Aorta (tissue), 5 donors: ENCODE measurements around the gene RMDN2. TPM values are rescaled to one million over a fixed set of nuclear protein-coding genes. Genes with fewer than 3 reads are reported as not detected.

Experiments
- ATAC-seq: fragments of 200-7000 bp; cut with Tn5 transposase; one replicate; pipeline ENCODE4 v1.9.1; 2022; ENCODE audit warnings: moderate library complexity; ENCODE audit not compliant: low FRiP score
- DNase-seq, 2 donors: peaks; one replicate each; pipeline ENCODE4 v3.0.0-alpha.2; 2020
- H3K27ac ChIP-seq, 2 donors: one replicate each; pipeline ENCODE4 v1.5.1; 2013; ENCODE audit warnings: low read length in 2 of 2, mild to moderate bottlenecking in 2 of 2, moderate library complexity in 2 of 2, control low read depth in 1 of 2, inconsistent platforms in 1 of 2, low read depth in 1 of 2
- H3K27me3 ChIP-seq, 2 donors: one replicate each; pipeline ENCODE4 v1.6.1; 2013; ENCODE audit warnings: control low read depth in 1 of 2, low read length in 1 of 2, mild to moderate bottlenecking in 1 of 2, moderate library complexity in 1 of 2; ENCODE audit not compliant: insufficient read depth in 2 of 2, control insufficient read depth in 1 of 2
- H3K36me3 ChIP-seq, 2 donors: one replicate each; pipeline ENCODE4 v1.6.1; 2013; ENCODE audit warnings: control low read depth in 1 of 2, low read length in 1 of 2, mild to moderate bottlenecking in 1 of 2; ENCODE audit not compliant: insufficient read depth in 2 of 2, control insufficient read depth in 1 of 2
- H3K4me1 ChIP-seq, 2 donors: one replicate each; pipeline ENCODE4 v1.6.1; 2013; ENCODE audit warnings: low read length in 2 of 2, control low read depth in 1 of 2, mild to moderate bottlenecking in 1 of 2, moderate library complexity in 1 of 2; ENCODE audit not compliant: insufficient read depth in 2 of 2, control insufficient read depth in 1 of 2
- H3K4me3 ChIP-seq, 2 donors: one replicate each; pipeline ENCODE4 v1.5.1; 2013; ENCODE audit warnings: low read length in 2 of 2, control low read depth in 1 of 2, mild to moderate bottlenecking in 1 of 2
- H3K9me3 ChIP-seq: one replicate; pipeline ENCODE4 v1.6.1; 2013; ENCODE audit warnings: mild to moderate bottlenecking, low read length; ENCODE audit not compliant: control insufficient read depth
- WGBS, 2 donors: extraction: QIAGEN DNeasy Blood & Tissue Kit; methylation state at CpG; one replicate each; pipeline ENCODE4 v1.1.7; 2013; 5-methylcytosine and 5-hydroxymethylcytosine counted together
- intact Hi-C, 2 donors: fragments of 100-400 bp; cut with DNase I; formaldehyde crosslinking; loops; one replicate each; pipeline versions ENCODE4 v1.14.2 to v1.15.0; 2022
- polyA plus RNA-seq, 2 donors: library from polyadenylated mRNA; stranded (reverse); fragments of 200-250 nt; gene quantifications; one replicate each; pipeline ENCODE4 v1.2.3, GENCODE V29; 2013
- total RNA-seq, 2 donors: library from RNA; stranded (reverse); fragmentation: NEBNext Ultra II Directional; extraction: Animal tissue kit (Norgen Biotek cat#: 25700); gene quantifications; one replicate each; pipeline ENCODE4 v1.2.1, GENCODE V29; 2021
- donor health status: healthy with polysubstance abuse.
- donor health status: Bipolar disorder and iron deficiency.
- donor health status: DM: no; HTN: no; CAD: no.
- donor health status: DM: no; HTN: no; CAD: no.
- donor health status: DM: yes; HTN: yes; CAD: no.

Gene RMDN2
- total and polyA plus RNA-seq, 4 donors, result 5.3 to 10.3 (median 7.4) TPM

- DNase-seq (no peak), ATAC-seq (no peak)
- Histone ChIP-seq H3K4me1 (no peaks in the 10 kb centered on the region), H3K27ac (no peak overlapping the region), H3K4me3 (no peak overlapping the region), H3K9me3 (no peaks in the 10 kb centered on the region), H3K27me3 (no peaks in the 10 kb centered on the region), H3K36me3 (no peaks in the 10 kb centered on the region)
- 96 to 98% methylated on average over 7 of the region's 7 CpGs for WGBS, 2 donors
- intact Hi-C loops, result loop anchor here in 1 of 2 donors (5.0 kb wide), 2 partner anchors 497 to 727 kb away; no protein-coding TSS in a partner anchor
Observed at GRCh38 chr2:37894047-37894446, 31.0 kb upstream of the RMDN2 start.

- intact Hi-C loops, result loop anchor here in 1 of 2 donors (5.0 kb wide), 2 partner anchors 497 to 727 kb away; no protein-coding TSS in a partner anchor
- Histone ChIP-seq H3K4me3 (no peak overlapping the region), H3K36me3 (no peaks in the 10 kb centered on the region), H3K27me3 (no peaks in the 10 kb centered on the region), H3K9me3 (no peaks in the 10 kb centered on the region), H3K4me1 (no peaks in the 10 kb centered on the region), H3K27ac (no peak overlapping the region)
- ATAC-seq (no peak), DNase-seq (no peak)
- WGBS, 2 donors, result 29 to 32% methylated on average over 4 of the region's 4 CpGs
Observed at GRCh38 chr2:37894601-37895000, 30.5 kb upstream of the RMDN2 start.

GRCh38 chr2:37895140-37895539, 29.9 kb upstream of the RMDN2 start:
- H3K4me1 ChIP-seq, result no peaks in the 10 kb centered on the region
- H3K36me3 ChIP-seq, result no peaks in the 10 kb centered on the region
- H3K27me3 ChIP-seq, result no peaks in the 10 kb centered on the region
- no peak overlapping the region for H3K4me3 ChIP-seq
- ATAC-seq, result no peak
- H3K9me3 ChIP-seq, result no peaks in the 10 kb centered on the region
- intact Hi-C loops, result no loop called here
- H3K27ac ChIP-seq, result no peak overlapping the region
- WGBS, 2 donors, result 92 to 98% methylated on average over 3 of the region's 3 CpGs
- DNase-seq, result no peak

GRCh38 chr2:37896319-37896718, 28.8 kb upstream of the RMDN2 start:
- H3K9me3 ChIP-seq, result no peaks in the 10 kb centered on the region
- intact Hi-C loops, result no loop called here
- H3K4me3 ChIP-seq, result no peak overlapping the region
- no peak overlapping the region for H3K27ac ChIP-seq
- DNase-seq (no peak), ATAC-seq (no peak)
- WGBS, 2 donors, result 74 to 77% methylated on average over 3 of the region's 3 CpGs
- H3K4me1 ChIP-seq, result no peaks in the 10 kb centered on the region
- no peaks in the 10 kb centered on the region for H3K27me3 ChIP-seq
- H3K36me3 ChIP-seq, result no peaks in the 10 kb centered on the region

GRCh38 chr2:37897511-37897910, 27.6 kb upstream of the RMDN2 start:
- 51 to 57% methylated on average over 3 of the region's 3 CpGs for WGBS, 2 donors
- DNase-seq, result no peak

GRCh38 chr2:37898448-37898847, 26.6 kb upstream of the RMDN2 start:
- intact Hi-C loops, result no loop called here
- no peak for ATAC-seq

More at GRCh38 chr2:37897511-37897910, 27.6 kb upstream of the RMDN2 start:
- Histone ChIP-seq H3K4me3 (no peak overlapping the region), H3K36me3 (no peaks in the 10 kb centered on the region), H3K27ac (no peak overlapping the region), H3K27me3 (no peaks in the 10 kb centered on the region), H3K9me3 (no peaks in the 10 kb centered on the region), H3K4me1 (no peaks in the 10 kb centered on the region)
- intact Hi-C loops, result no loop called here
- ATAC-seq, result no peak

GRCh38 chr2:37902991-37903390, 22.1 kb upstream of the RMDN2 start:
- no peaks in the 10 kb centered on the region for H3K36me3 ChIP-seq
- intact Hi-C loops, result no loop called here
- ATAC-seq, result no peak
- H3K9me3 ChIP-seq, result no peaks in the 10 kb centered on the region
- no peak overlapping the region for H3K4me3 ChIP-seq
- H3K27ac ChIP-seq, result no peak overlapping the region
- no peak for DNase-seq
- H3K27me3 ChIP-seq, result no peaks in the 10 kb centered on the region
- H3K4me1 ChIP-seq, result no peaks in the 10 kb centered on the region

More at GRCh38 chr2:37898448-37898847, 26.6 kb upstream of the RMDN2 start:
- Histone ChIP-seq H3K9me3 (no peaks in the 10 kb centered on the region), H3K27me3 (no peaks in the 10 kb centered on the region), H3K4me1 (no peaks in the 10 kb centered on the region), H3K36me3 (no peaks in the 10 kb centered on the region), H3K27ac (no peak overlapping the region), H3K4me3 (no peak overlapping the region)
- no peak for DNase-seq

- 84 to 88% methylated on average over 3 of the region's 3 CpGs for WGBS, 2 donors
- H3K27ac ChIP-seq, result no peak overlapping the region
- no peaks in the 10 kb centered on the region for H3K4me1 ChIP-seq
- H3K9me3 ChIP-seq, result no peaks in the 10 kb centered on the region
- ATAC-seq (no peak), DNase-seq (no peak)
- no peak overlapping the region for H3K4me3 ChIP-seq
- no peaks in the 10 kb centered on the region for H3K36me3 ChIP-seq
- no peaks in the 10 kb centered on the region for H3K27me3 ChIP-seq
- intact Hi-C loops, result no loop called here
Observed at GRCh38 chr2:37904425-37904824, 20.7 kb upstream of the RMDN2 start.

GRCh38 chr2:37904993-37905392, 20.1 kb upstream of the RMDN2 start:
- H3K27ac ChIP-seq, result no peak overlapping the region
- no peaks in the 10 kb centered on the region for H3K27me3 ChIP-seq
- DNase-seq, result no peak
- H3K36me3 ChIP-seq, result no peaks in the 10 kb centered on the region
- H3K4me3 ChIP-seq, result no peak overlapping the region
- H3K9me3 ChIP-seq, result no peaks in the 10 kb centered on the region
- H3K4me1 ChIP-seq, result no peaks in the 10 kb centered on the region
- 67 to 74% methylated on average over 5 of the region's 5 CpGs for WGBS, 2 donors
- no peak for ATAC-seq
- intact Hi-C loops, result no loop called here
